GM12878 (cell line): ENCODE results near the gene ZNF331. TPM values are rescaled to one million over a fixed set of nuclear protein-coding genes. Genes with fewer than 3 reads are reported as not detected.

Experiments
- ATAC-seq: fragments of 200-7000 bp; cut with Tn5 transposase; 3 replicates; pipeline ENCODE4 v1.9.1; 2020; ENCODE audit warnings: mild to moderate bottlenecking, moderate library complexity
- BruUV-seq: library from RNA; stranded (reverse); fragments of 400-500 nt; replicated peaks from 2 replicates; lab custom pipeline; 2021; lab: Mats Ljungman, UMichigan
- CTCF ChIA-PET: fragments of 300-600 bp; sonication (Branson Sonifier 250); formaldehyde crosslinking; extraction: SDS; loops from one replicate; lab custom pipeline; 2021; ENCODE audit warnings: inconsistent platforms; lab: Yijun Ruan, JAX
- POLR2A ChIA-PET: fragments of 350-600 bp; formaldehyde crosslinking; extraction: SDS; loops from one replicate; lab custom pipeline; 2021; ENCODE audit warnings: inconsistent platforms; lab: Charles Lee
- RAD21 ChIA-PET: fragments of 300-600 bp; sonication (Branson Sonifier 250); formaldehyde crosslinking; loops from one replicate; lab custom pipeline; 2023; ENCODE audit warnings: antibody characterized with exemption; ENCODE audit not compliant: unreplicated experiment; lab: Charles Lee
- SMC1A ChIA-PET: fragments of 300-600 bp; sonication (Branson Sonifier 250); formaldehyde crosslinking; loops from one replicate; lab custom pipeline; 2023; ENCODE audit not compliant: unreplicated experiment, uncharacterized antibody; lab: Charles Lee
- DNase-seq: peaks from one replicate; pipeline ENCODE4 v3.0.0-alpha.2; 2011; ENCODE audit warnings: low read depth, low spot score
- FAIRE-seq: peaks from 3 replicates; lab custom pipeline; 2011; peaks lifted over from hg19 to GRCh38; lab: Jason Lieb, UNC
- H2AFZ ChIP-seq: 2 replicates; pipeline ENCODE4 v1.6.0; 2011; ENCODE audit warnings: low read depth, low read length, control low read depth; ENCODE audit not compliant: control insufficient read depth
- H3K27ac ChIP-seq: 2 replicates; pipeline ENCODE4 v1.5.1; 2011; ENCODE audit warnings: control low read depth; ENCODE audit not compliant: control insufficient read depth, insufficient read depth
- H3K27me3 ChIP-seq, 2 experiments: replicated peaks in 1 of 2; 2 replicates each; pipeline versions ENCODE4 v1.6.0 to v1.6.1; 2011; ENCODE audit warnings: low read length in 1 of 2; ENCODE audit not compliant: control insufficient read depth in 2 of 2, insufficient read depth in 2 of 2
- H3K36me3 ChIP-seq, 2 experiments: 2 replicates each; pipeline ENCODE4 v1.5.1; 2011; ENCODE audit warnings: low read length in 1 of 2; ENCODE audit not compliant: control insufficient read depth in 2 of 2, insufficient read depth in 2 of 2
- H3K4me1 ChIP-seq: 2 replicates; pipeline ENCODE4 v1.6.1; 2011; ENCODE audit warnings: mild to moderate bottlenecking, low read length, moderate library complexity, mixed read lengths; ENCODE audit not compliant: control insufficient read depth, insufficient read depth
- H3K4me2 ChIP-seq: 2 replicates; pipeline ENCODE4 v1.6.0; 2011; ENCODE audit warnings: control low read depth; ENCODE audit not compliant: control insufficient read depth, insufficient read depth
- H3K4me3 ChIP-seq: fragments of 200-600 bp; sonication (generic); 2 replicates; pipeline ENCODE4 v1.5.1; 2016
- H3K79me2 ChIP-seq: 2 replicates; pipeline ENCODE4 v1.6.0; 2011; ENCODE audit warnings: low read length; ENCODE audit not compliant: control insufficient read depth, insufficient read depth
- H3K9ac ChIP-seq: 2 replicates; pipeline ENCODE4 v1.8.0; 2011; ENCODE audit warnings: low read length, control low read depth, mixed read lengths; ENCODE audit not compliant: control insufficient read depth, insufficient read depth
- H3K9me3 ChIP-seq: replicated peaks from 3 replicates; pipeline ENCODE4 v1.5.1; 2011; ENCODE audit warnings: mild to moderate bottlenecking, low read length; ENCODE audit not compliant: control insufficient read depth, insufficient read depth
- H4K20me1 ChIP-seq: 2 replicates; pipeline ENCODE4 v1.6.0; 2011; ENCODE audit not compliant: control insufficient read depth, insufficient read depth
- CBFB ChIP-seq: IDR thresholded peaks from 2 replicates; pipeline ENCODE4 v1.6.1; 2016; ENCODE audit warnings: antibody characterized with exemption, low read depth
- EED ChIP-seq: sonication (generic); IDR thresholded peaks from 2 replicates; pipeline ENCODE4 v1.6.1; 2016; ENCODE audit warnings: antibody characterized with exemption, low read depth
- MEF2B ChIP-seq: fragments of 450-650 bp; IDR thresholded peaks from 2 replicates; pipeline ENCODE4 v1.6.1; 2018; ENCODE audit warnings: mild to moderate bottlenecking, moderate library complexity; ENCODE audit not compliant: partially characterized antibody, poor library complexity, severe bottlenecking
- NFIC ChIP-seq: IDR thresholded peaks from 2 replicates; pipeline ENCODE4 v1.6.1; 2012; ENCODE audit warnings: low read depth, mild to moderate bottlenecking, inconsistent platforms, low read length, moderate library complexity
- NR2C2 ChIP-seq: IDR thresholded peaks from 2 replicates; pipeline ENCODE4 v1.6.1; 2011; ENCODE audit warnings: borderline replicate concordance, low read depth; ENCODE audit not compliant: control insufficient read depth, insufficient read length
- NRF1 ChIP-seq: conservative IDR thresholded peaks from 2 replicates; pipeline ENCODE4 v1.6.1; 2011; ENCODE audit warnings: mild to moderate bottlenecking, low read depth, low read length, improper control_type of control experiment
- RB1 ChIP-seq: fragments of 450-650 bp; formaldehyde crosslinking; IDR thresholded peaks from 2 replicates; pipeline ENCODE4 v1.6.1; 2017; ENCODE audit warnings: mild to moderate bottlenecking, borderline replicate concordance
- RELA ChIP-seq: fragments of 450-650 bp; IDR thresholded peaks from 2 replicates; pipeline ENCODE4 v1.8.0; 2014; ENCODE audit warnings: borderline replicate concordance; ENCODE audit not compliant: partially characterized antibody
- RUNX3 ChIP-seq: IDR thresholded peaks from 2 replicates; pipeline ENCODE4 v1.6.1; 2012; ENCODE audit warnings: low read length, inconsistent platforms
- SKIL ChIP-seq: fragments of 450-650 bp; IDR thresholded peaks from 2 replicates; pipeline ENCODE4 v1.6.1; 2017; ENCODE audit warnings: mild to moderate bottlenecking, low read depth, inconsistent platforms; ENCODE audit not compliant: poor library complexity, severe bottlenecking
- SUPT20H ChIP-seq: IDR thresholded peaks from 2 replicates; pipeline ENCODE4 v1.6.1; 2011; ENCODE audit warnings: low read depth, mild to moderate bottlenecking, low read length, moderate library complexity, borderline replicate concordance; ENCODE audit not compliant: control insufficient read depth
- ZBTB40 ChIP-seq: fragments of 450-650 bp; IDR thresholded peaks from 2 replicates; pipeline ENCODE4 v1.6.1; 2016; ENCODE audit warnings: mild to moderate bottlenecking, moderate library complexity, borderline replicate concordance
- WGBS: methylation state at CpG from one replicate; pipeline ENCODE4 v1.1.6; 2016; ENCODE audit warnings: low lambda C conversion rate; ENCODE audit not compliant: insufficient replicate concordance, insufficient coverage; ENCODE audit errors: missing lambda C conversion rate; 5-methylcytosine and 5-hydroxymethylcytosine counted together
- in situ Hi-C: fragments of 300-500 bp; cut with MboI; formaldehyde crosslinking; loops from 9 replicates; pipeline ENCODE4 v1.14.3; 2018; ENCODE audit warnings: mixed read lengths
- intact Hi-C: fragments of 100-400 bp; cut with micrococcal nuclease; formaldehyde crosslinking; loops from one replicate; pipeline ENCODE4 v1.14.2; 2022; ENCODE audit not compliant: unreplicated experiment
- polyA plus RNA-seq, 11 experiments: library from polyadenylated mRNA; depleted of rRNA in 4 of 11; unstranded in 6 of 11; stranded (reverse) in 5 of 11; fragments of >200 nt; fragmentation: Nextera tagmentation in 4 of 11; fragmentation: Illumina TruSeq in 1 of 11; extraction: Ambion mirVana in 4 of 11; extraction: Trizol in 1 of 11; gene quantifications; 1 replicate in 1 of 11; 2 replicates in 10 of 11; pipeline versions ENCODE4 v1.2.1 to v1.2.3, GENCODE V29; 2011 to 2016; ENCODE audit warnings: inconsistent platforms in 2 of 11, missing spikeins in 2 of 11, low read depth in 1 of 11
- total RNA-seq, 4 experiments: library from RNA; depleted of rRNA in 3 of 4; stranded (reverse); fragments of >200 nt in 3 of 4; fragmentation: Illumina TruSeq in 1 of 4; extraction: Trizol in 1 of 4; gene quantifications; 2 replicates each; pipeline versions ENCODE4 v1.2.1 to v1.2.3, GENCODE V29; 2013 to 2021
- TF ChIP-seq, protein P1 (sequence below): fragments of 450-650 bp; formaldehyde crosslinking; IDR thresholded peaks from 2 replicates; pipeline ENCODE4 v1.4.0; 2020; ENCODE audit warnings: mild to moderate bottlenecking, moderate library complexity

ZNF331 gene
- total and polyA plus RNA-seq, 10 of the 15 experiments (the other 5 are each of a cell fraction or from before 2014, with no cell fraction given) = 2.6 to 11.5 (median 5.3) TPM

DNA sequence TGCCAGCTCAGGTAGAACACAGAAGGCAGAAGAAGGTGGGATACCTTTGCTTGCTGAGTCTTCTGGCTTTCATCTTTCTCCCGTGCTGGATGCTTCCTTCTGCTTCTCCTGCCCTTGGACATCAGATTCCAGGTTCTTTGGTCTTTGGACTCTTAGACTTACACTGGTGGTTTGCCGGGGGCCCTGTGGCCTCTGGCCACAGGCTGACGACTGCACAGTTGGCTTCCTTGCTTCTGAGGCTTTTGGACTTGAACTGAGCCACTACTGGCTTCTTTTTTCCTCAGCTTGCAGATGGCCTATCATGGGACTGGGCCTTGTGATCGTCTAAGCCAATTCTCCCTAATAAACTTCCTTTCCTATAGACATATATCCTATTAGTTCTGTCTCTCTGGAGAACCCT is 19.8 kb upstream of the ZNF331 start:
- BruUV-seq = no TSS peak
- Histone ChIP-seq H3K27me3 (no peaks in the 10 kb centered on the region), H3K79me2 (no peaks in the 10 kb centered on the region), H3K4me3 (no peak overlapping the region), H4K20me1 (no peaks in the 10 kb centered on the region), H3K9ac (no peak overlapping the region), H2AFZ (no peak overlapping the region), H3K4me2 (no peak overlapping the region), H3K27ac (no peak overlapping the region), H3K36me3 (no peaks in the 10 kb centered on the region), H3K4me1 (peaks cover 4% of the 10 kb centered on the region; the same call in 1 of the 2 replicates), H3K9me3 (peaks cover 7% of the 10 kb centered on the region; the same call in 2 of the 3 replicates)
- RAD21 ChIA-PET = no interaction called here
- intact Hi-C loops (no loop called here), in situ Hi-C loops (no loop called here)
- no peak for FAIRE-seq
- SMC1A ChIA-PET = no interaction called here
- 15% methylated on average over 4 of the region's 4 CpGs for WGBS
- POLR2A ChIA-PET = no interaction called here
- no peak for ATAC-seq
- CTCF ChIA-PET = no interaction called here
- no peak for DNase-seq
- no peak for TF ChIP-seq SUPT20H
- TF ChIP-seq MEF2B = no peak
- TF ChIP-seq CBFB = no peak
- TF ChIP-seq NFIC = no peak
- no peak for TF ChIP-seq RUNX3
- no peak for TF ChIP-seq EED
- no peak for TF ChIP-seq RELA
- no peak for TF ChIP-seq RB1
- no peak for TF ChIP-seq NR2C2
- no peak for TF ChIP-seq ZBTB40
- TF ChIP-seq SKIL = no peak
- TF ChIP-seq, protein P1, sequence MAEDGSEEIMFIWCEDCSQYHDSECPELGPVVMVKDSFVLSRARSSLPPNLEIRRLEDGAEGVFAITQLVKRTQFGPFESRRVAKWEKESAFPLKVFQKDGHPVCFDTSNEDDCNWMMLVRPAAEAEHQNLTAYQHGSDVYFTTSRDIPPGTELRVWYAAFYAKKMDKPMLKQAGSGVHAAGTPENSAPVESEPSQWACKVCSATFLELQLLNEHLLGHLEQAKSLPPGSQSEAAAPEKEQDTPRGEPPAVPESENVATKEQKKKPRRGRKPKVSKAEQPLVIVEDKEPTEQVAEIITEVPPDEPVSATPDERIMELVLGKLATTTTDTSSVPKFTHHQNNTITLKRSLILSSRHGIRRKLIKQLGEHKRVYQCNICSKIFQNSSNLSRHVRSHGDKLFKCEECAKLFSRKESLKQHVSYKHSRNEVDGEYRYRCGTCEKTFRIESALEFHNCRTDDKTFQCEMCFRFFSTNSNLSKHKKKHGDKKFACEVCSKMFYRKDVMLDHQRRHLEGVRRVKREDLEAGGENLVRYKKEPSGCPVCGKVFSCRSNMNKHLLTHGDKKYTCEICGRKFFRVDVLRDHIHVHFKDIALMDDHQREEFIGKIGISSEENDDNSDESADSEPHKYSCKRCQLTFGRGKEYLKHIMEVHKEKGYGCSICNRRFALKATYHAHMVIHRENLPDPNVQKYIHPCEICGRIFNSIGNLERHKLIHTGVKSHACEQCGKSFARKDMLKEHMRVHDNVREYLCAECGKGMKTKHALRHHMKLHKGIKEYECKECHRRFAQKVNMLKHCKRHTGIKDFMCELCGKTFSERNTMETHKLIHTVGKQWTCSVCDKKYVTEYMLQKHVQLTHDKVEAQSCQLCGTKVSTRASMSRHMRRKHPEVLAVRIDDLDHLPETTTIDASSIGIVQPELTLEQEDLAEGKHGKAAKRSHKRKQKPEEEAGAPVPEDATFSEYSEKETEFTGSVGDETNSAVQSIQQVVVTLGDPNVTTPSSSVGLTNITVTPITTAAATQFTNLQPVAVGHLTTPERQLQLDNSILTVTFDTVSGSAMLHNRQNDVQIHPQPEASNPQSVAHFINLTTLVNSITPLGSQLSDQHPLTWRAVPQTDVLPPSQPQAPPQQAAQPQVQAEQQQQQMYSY = no peak
- no peak for TF ChIP-seq NRF1
